ENCODE data around the gene SEMA4A.
"Not testable (repeated sequence)": the region's sequence is repeated elsewhere in the genome, so short reads cannot be mapped to it uniquely, and the experiment has no call there.

Gene SEMA4A

DNA sequence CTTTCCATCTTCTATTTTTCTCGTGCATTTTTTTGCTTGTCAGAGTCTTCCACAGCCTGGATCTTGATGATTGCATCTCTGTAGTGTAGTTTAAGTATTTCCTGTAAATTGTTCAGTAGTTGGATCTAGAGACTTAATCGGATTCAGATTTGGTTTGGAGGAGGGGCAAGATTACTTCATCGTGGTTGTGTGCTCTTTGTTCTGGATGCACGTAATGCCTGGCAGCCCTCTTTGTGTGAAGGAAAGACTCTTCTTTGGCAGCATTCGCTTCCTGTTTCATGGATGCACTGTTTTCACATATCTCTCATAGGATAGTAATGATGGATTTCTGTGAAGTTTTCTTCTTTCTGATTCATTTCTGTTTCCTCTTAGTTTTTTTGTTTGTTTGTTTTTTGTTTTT, 14.2 kb downstream of the SEMA4A start:
- H3K27ac ChIP-seq (ENCODE audit: low read depth, low read length), result no peak overlapping the region
- no peak overlapping the region for H3K9ac ChIP-seq (ENCODE audit: low read depth, low read length)
- no peaks in the 10 kb centered on the region for H3K9me3 ChIP-seq (ENCODE audit: insufficient read depth, low read depth, low read length)
- no peaks in the 10 kb centered on the region for H3K4me1 ChIP-seq (ENCODE audit: insufficient read depth, low read length)
- 95% methylated on average over 5 of the region's 5 CpGs for WGBS
- no peak overlapping the region for H3K4me3 ChIP-seq (ENCODE audit: low read length)
- H3K36me3 ChIP-seq (ENCODE audit: insufficient read depth, low read length), result no peaks in the 10 kb centered on the region
- H3K27me3 ChIP-seq (ENCODE audit: insufficient read depth, low read length), result no peaks in the 10 kb centered on the region

GRCh38 chr1:156172696-156173470, 19.5 kb downstream of the SEMA4A start:
- H3K4me3 ChIP-seq (ENCODE audit: low read length), result no peak overlapping the region
- WGBS, result 85% methylated on average over 8 of the region's 9 CpGs
- H3K36me3 ChIP-seq (ENCODE audit: insufficient read depth, low read length), result no peaks in the 10 kb centered on the region; the same call in 1 of the 2 replicates
- H3K4me1 ChIP-seq (ENCODE audit: insufficient read depth, low read length), result peaks cover 11% of the 10 kb centered on the region
- no peak overlapping the region for H3K9ac ChIP-seq (ENCODE audit: low read depth, low read length)
- no peaks in the 10 kb centered on the region for H3K27me3 ChIP-seq (ENCODE audit: insufficient read depth, low read length)
- H3K27ac ChIP-seq (ENCODE audit: low read depth, low read length), result no peak overlapping the region
- H3K9me3 ChIP-seq (ENCODE audit: insufficient read depth, low read depth, low read length), result no peaks in the 10 kb centered on the region

DNA sequence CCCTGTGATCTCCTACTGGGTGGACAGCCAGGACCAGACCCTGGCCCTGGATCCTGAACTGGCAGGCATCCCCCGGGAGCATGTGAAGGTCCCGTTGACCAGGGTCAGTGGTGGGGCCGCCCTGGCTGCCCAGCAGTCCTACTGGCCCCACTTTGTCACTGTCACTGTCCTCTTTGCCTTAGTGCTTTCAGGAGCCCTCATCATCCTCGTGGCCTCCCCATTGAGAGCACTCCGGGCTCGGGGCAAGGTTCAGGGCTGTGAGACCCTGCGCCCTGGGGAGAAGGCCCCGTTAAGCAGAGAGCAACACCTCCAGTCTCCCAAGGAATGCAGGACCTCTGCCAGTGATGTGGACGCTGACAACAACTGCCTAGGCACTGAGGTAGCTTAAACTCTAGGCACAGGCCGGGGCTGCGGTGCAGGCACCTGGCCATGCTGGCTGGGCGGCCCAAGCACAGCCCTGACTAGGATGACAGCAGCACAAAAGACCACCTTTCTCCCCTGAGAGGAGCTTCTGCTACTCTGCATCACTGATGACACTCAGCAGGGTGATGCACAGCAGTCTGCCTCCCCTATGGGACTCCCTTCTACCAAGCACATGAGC, 23.3 kb downstream of the SEMA4A start:
- no peak overlapping the region for H3K4me3 ChIP-seq (ENCODE audit: low read length)
- peaks cover 28% of the 10 kb centered on the region for H3K4me1 ChIP-seq (ENCODE audit: insufficient read depth, low read length)
- H3K27ac ChIP-seq (ENCODE audit: low read depth, low read length), result peak overlapping the region; percentile 30; the same call in 1 of the 2 replicates
- H3K9ac ChIP-seq (ENCODE audit: low read depth, low read length), result no peak overlapping the region
- H3K27me3 ChIP-seq (ENCODE audit: insufficient read depth, low read length), result no peaks in the 10 kb centered on the region
- 90% methylated on average over 12 of the region's 12 CpGs for WGBS
- H3K36me3 ChIP-seq (ENCODE audit: insufficient read depth, low read length), result no peaks in the 10 kb centered on the region; the same call in 1 of the 2 replicates
- H3K9me3 ChIP-seq (ENCODE audit: insufficient read depth, low read depth, low read length), result no peaks in the 10 kb centered on the region

GRCh38 chr1:156177919-156178654, 24.7 kb downstream of the SEMA4A start:
- Histone ChIP-seq H3K27ac (ENCODE audit: low read depth, low read length) (peak overlapping the region; percentile 89; the same call in 1 of the 2 replicates), H3K4me1 (ENCODE audit: insufficient read depth, low read length) (peaks cover 34% of the 10 kb centered on the region), H3K36me3 (ENCODE audit: insufficient read depth, low read length) (no peaks in the 10 kb centered on the region; the same call in 1 of the 2 replicates), H3K4me3 (ENCODE audit: low read length) (no peak overlapping the region), H3K27me3 (ENCODE audit: insufficient read depth, low read length) (no peaks in the 10 kb centered on the region), H3K9me3 (ENCODE audit: insufficient read depth, low read depth, low read length) (no peaks in the 10 kb centered on the region), H3K9ac (ENCODE audit: low read depth, low read length) (no peak overlapping the region)
- 83% methylated on average over 7 of the region's 7 CpGs for WGBS

DNA sequence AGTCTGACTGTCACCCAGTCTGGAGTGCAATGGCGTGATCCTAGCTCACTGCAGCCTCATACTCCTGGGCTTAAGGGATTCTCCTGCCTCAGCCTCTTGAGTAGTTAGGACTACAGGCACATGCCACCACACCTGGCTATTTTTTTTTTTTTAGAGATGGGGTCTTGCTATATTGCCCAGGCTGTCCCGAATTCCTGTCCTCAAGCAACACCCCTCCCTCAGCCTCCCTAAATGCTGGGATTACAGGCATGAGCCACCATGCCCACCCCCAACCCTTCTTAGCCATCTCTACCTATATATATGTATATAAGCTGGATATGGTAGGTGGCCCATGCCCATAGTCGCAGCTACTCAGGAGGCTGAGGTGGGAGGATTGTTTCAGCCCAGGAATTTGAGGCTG, 27.1 kb downstream of the SEMA4A start:
- Histone ChIP-seq H3K4me1 (ENCODE audit: insufficient read depth, low read length) (peaks cover 34% of the 10 kb centered on the region), H3K36me3 (ENCODE audit: insufficient read depth, low read length) (no peaks in the 10 kb centered on the region; the same call in 1 of the 2 replicates), H3K4me3 (ENCODE audit: low read length) (no peak overlapping the region), H3K27ac (ENCODE audit: low read depth, low read length) (peak overlapping the region; percentile 98), H3K27me3 (ENCODE audit: insufficient read depth, low read length) (no peaks in the 10 kb centered on the region), H3K9ac (ENCODE audit: low read depth, low read length) (peak overlapping the region; percentile 74), H3K9me3 (ENCODE audit: insufficient read depth, low read depth, low read length) (no peaks in the 10 kb centered on the region)
- WGBS, result 89% methylated on average over 3 of the region's 3 CpGs

- not testable (repeated sequence) for H3K27me3 ChIP-seq (ENCODE audit: insufficient read depth, low read length); H3K9me3 ChIP-seq (ENCODE audit: insufficient read depth, low read depth, low read length); H3K4me3 ChIP-seq (ENCODE audit: low read length); H3K36me3 ChIP-seq (ENCODE audit: insufficient read depth, low read length)
- Histone ChIP-seq H3K9ac (ENCODE audit: low read depth, low read length) (peak overlapping the region; percentile 53), H3K27ac (ENCODE audit: low read depth, low read length) (peak overlapping the region; percentile 98), H3K4me1 (ENCODE audit: insufficient read depth, low read length) (peaks cover 34% of the 10 kb centered on the region)
- WGBS, result 2% methylated on average over 6 of the region's 8 CpGs
Measured at GRCh38 chr1:156181391-156181924, 28.1 kb downstream of the SEMA4A start.

DNA sequence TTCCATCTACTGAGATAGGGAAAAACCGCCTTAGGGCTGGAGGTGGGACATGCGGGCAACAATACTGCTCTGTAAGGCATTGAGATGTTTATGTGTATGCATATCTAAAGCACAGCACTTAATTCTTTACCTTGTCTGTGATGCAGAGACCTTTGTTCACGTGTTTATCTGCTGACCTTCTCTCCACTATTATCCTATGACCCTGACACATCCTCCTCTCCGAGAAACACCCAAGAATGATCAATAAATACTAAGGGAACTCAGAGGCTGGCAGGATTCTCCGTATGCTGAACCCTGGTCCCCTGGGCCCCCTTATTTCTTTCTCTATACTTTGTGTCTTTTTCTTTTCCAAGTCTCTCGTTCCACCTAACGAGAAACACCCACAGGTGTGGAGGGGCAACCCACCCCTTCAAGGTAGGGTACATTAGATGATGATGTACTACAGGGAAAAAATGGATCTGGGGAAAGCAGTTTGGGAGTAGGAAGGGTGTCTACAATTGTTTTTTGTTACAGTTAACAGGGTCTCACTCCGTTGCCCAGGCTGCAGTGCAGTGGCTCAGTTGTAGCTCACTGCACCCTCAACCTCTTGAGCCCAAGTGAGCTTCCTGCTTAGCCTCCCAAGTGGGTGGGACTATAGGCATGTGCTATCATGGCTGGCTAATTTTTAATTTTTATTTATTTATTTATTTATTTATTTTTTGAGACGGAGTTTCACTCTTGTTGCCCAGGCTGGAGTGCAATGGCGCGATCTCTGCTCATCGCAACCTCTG, 28.8 kb downstream of the SEMA4A start:
- Histone ChIP-seq H3K4me3 (ENCODE audit: low read length) (0 out of 2 replicates have a peak overlapping the region, but pooled peaks have one; percentile 16), H3K27ac (ENCODE audit: low read depth, low read length) (peak overlapping the region; percentile 98), H3K9ac (ENCODE audit: low read depth, low read length) (peak overlapping the region; percentile 69), H3K4me1 (ENCODE audit: insufficient read depth, low read length) (peaks cover 28% of the 10 kb centered on the region)
- not testable (repeated sequence) for H3K27me3 ChIP-seq (ENCODE audit: insufficient read depth, low read length); H3K36me3 ChIP-seq (ENCODE audit: insufficient read depth, low read length); H3K9me3 ChIP-seq (ENCODE audit: insufficient read depth, low read depth, low read length)
- 56% methylated on average over 10 of the region's 12 CpGs for WGBS

- H3K27ac ChIP-seq (ENCODE audit: low read depth, low read length); H3K27me3 ChIP-seq (ENCODE audit: insufficient read depth, low read length); H3K4me3 ChIP-seq (ENCODE audit: low read length); H3K36me3 ChIP-seq (ENCODE audit: insufficient read depth, low read length); H3K9ac ChIP-seq (ENCODE audit: low read depth, low read length); H3K4me1 ChIP-seq (ENCODE audit: insufficient read depth, low read length); H3K9me3 ChIP-seq (ENCODE audit: insufficient read depth, low read depth, low read length): not testable (repeated sequence)
- WGBS, result 95% methylated on average over 2 of the region's 2 CpGs
Measured at GRCh38 chr1:156186347-156187177, 33.2 kb downstream of the SEMA4A start.

DNA sequence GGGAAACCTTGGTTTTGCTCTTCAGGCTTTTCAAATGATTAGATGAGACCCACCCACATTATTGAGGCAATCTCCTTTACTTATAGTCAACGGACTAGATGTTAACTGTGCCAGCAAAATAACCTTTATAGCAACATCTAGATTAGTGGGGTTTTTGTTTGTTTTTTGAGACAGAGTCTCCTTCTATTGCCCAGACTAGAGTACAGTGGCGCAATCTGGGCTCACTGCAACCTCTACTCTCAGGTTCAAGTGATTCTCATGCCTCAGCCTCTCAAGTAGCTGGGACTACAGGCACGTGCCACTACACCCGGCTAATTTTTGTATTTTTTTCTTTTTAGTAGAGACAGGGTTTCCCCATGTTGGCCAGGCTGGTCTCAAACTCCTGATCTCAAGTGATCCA, 36.9 kb downstream of the SEMA4A start:
- not testable (repeated sequence) for H3K36me3 ChIP-seq (ENCODE audit: insufficient read depth, low read length); H3K4me1 ChIP-seq (ENCODE audit: insufficient read depth, low read length); H3K27me3 ChIP-seq (ENCODE audit: insufficient read depth, low read length); H3K9ac ChIP-seq (ENCODE audit: low read depth, low read length); H3K9me3 ChIP-seq (ENCODE audit: insufficient read depth, low read depth, low read length); H3K4me3 ChIP-seq (ENCODE audit: low read length); H3K27ac ChIP-seq (ENCODE audit: low read depth, low read length)
- 95% methylated on average over 4 of the region's 4 CpGs for WGBS

Data from HUES64 (cell line).